ENCODE measurements around the gene ESPNL.

The ESPNL gene

GRCh38 chr2:238079874-238080327, 20.2 kb upstream of the ESPNL start:
- DNase-seq (ENCODE audit: low spot score) = no peak

DNA sequence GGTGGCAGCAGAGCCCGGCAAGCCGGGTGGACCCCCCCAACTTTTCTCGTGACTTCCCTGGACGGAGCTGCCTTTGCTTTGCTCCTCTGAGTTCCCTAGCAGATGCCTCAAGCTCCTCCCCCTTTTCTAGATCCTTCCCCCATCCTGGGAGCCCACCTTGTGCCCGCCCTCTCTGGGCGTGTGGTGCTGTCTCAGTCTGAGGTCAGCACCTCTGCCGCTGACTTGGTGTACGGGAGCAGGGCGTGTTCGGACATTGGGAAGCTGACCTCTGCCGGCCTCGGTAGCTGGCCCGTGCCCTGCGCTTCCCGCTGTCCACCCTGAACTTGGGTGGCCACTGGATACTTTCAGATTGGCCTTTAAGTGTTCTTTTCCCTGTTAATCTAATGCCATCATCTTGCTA, 19.6 kb upstream of the ESPNL start:
- DNase-seq (ENCODE audit: low spot score) = no peak

DNA sequence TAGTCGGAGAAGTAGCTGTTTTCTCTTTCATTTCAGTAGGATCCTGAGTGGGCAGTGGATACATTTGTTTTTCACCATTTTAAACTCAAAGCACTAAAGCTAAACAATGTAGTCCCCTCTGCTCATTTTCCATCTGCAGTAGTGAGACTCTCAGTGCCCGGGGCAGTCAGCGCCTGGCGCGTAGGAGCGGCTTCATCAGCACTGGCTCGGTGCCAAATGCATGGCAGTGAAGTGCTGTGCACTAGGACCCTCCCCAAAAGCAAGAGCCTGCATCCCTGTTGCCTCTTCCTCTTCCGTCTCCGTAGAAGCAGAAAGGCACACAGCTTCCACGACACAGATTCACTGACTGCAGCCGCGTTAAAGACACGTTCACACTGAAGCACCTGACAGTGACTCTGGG, 19.0 kb upstream of the ESPNL start:
- no peak for DNase-seq (ENCODE audit: low spot score)

- DNase-seq (ENCODE audit: low spot score) = no peak
Observed at GRCh38 chr2:238081561-238081960, 18.6 kb upstream of the ESPNL start.

GRCh38 chr2:238082151-238082550, 18.0 kb upstream of the ESPNL start:
- DNase-seq (ENCODE audit: low spot score) = no peak

DNA sequence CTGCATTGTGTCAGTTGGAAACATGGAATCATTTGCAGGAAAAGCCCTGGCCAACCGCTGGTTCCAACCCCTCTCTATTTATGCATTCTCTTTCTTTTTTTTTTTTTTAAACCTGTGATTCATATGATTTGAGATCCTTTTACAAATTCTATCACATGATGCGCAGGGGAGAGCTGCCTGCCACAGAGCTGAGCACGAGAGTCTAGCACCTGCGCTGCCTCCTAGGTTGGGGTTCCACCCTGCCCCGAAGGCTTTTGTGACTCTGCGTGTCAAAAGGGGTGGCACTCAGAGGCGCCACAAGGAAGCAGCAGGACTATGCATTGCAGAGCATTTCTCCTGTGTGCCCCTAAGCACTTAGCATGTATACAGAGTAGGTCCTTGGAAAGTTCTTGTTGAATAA, 17.3 kb upstream of the ESPNL start:
- DNase-seq (ENCODE audit: low spot score) = no peak

DNA sequence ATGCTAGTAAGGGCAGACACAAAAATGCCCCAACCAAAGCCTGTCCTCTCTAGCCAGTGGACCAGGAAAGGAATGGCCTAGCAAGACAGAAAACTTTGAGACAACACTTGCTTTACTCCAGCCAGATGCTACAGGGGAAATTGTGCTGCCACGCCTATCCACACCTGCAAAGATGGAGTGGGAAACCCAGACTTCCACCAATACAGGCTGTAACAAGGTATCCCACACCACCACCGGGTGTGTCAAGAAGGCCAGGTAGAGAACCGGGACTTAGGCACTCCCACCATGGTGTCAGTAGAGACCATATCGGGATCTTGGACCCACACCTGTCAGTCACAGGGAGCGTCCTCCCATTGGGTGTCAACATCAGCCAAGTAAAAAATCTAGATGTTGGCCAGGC, 16.2 kb upstream of the ESPNL start:
- no peak for DNase-seq (ENCODE audit: low spot score)

DNA sequence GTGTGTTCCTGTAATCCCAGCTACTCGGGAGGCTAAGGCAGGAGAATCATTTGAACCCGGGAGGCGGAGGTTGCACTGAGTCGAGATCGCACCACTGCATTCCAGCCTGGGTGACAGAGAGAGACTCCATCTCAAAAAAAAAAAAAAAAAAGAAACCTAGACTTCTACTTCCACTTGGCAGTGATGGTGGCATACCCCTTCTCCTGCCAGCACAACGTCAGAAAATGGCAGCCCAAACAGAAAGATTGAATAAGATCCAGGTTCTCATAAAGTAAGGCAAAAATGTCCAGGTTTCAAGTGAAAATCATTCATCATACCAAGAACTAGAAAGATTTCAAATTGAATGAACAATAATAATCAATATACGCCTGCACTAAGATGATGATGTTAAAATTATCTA, 15.4 kb upstream of the ESPNL start:
- DNase-seq (ENCODE audit: low spot score) = no peak

DNA sequence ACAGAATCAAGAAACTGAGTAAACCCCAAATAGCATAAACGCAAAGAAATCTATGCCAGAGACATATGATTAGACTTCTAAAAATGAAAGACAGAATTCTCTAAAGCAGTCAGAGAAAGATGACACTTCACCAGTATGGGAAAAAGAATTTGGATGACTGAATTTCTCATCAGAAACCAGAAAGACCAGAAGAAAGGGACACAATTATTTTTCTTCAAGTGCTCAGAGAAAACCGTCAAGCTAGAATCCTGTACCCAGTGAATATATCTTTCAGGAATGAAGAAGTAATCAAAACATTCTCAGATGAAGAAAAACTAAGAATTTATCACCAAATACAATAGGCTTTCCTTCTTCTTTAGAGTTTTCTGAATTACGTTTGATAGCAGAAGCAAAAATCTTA, 14.2 kb upstream of the ESPNL start:
- no peak for DNase-seq (ENCODE audit: low spot score)

DNA sequence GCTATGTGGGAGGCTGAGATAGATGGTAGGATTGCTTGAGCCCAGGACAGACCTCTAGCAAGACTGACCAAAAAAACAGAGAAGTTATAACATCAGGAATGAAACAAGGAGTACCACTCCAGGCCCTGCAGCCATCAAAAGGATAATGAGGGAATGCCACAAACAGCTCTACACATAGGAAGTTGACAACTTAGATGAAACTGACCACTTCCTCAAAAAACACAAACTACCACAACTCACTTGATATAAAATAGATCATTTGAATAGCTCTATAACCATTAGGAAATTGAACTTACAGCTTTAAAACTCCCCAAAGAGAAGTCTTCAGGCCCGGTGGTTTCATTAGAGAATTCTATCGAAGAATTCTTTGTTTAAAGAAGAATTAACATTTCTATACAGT, 12.9 kb upstream of the ESPNL start:
- no peak for DNase-seq (ENCODE audit: low spot score)

GRCh38 chr2:238090887-238091286, 9.3 kb upstream of the ESPNL start:
- no peak for DNase-seq (ENCODE audit: low spot score)

GRCh38 chr2:238091436-238092060, 8.6 kb upstream of the ESPNL start:
- no peak for DNase-seq (ENCODE audit: low spot score)

DNA sequence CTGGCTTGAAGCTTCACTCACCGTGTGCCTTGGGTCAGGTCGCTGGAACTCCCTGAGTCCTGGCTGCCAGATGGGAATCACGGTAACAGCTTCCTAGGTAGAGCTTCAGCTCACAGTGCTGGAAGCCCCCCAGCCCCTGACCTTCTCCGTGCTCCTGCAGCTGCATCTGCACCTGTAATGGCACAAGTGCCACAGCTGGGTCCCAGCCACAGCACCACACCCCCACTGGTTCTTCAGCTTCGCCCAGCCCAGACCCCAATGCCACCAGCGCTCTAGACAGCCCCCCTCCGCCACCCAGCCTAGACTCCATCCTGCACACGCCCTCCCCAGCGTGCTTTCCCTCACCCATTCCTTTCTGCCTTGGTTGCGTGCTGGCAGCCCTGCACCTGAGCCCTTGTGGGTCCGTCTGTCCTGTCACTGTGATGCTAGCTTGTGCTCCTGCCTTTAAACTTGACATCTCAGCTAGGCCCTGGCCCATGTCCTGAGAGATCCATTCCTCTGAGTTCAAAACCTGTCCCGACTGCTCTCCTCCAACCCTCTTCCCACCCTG, 7.6 kb upstream of the ESPNL start:
- no peak for DNase-seq (ENCODE audit: low spot score)

GRCh38 chr2:238093181-238094140, 6.7 kb upstream of the ESPNL start:
- no peak for DNase-seq (ENCODE audit: low spot score)

DNA sequence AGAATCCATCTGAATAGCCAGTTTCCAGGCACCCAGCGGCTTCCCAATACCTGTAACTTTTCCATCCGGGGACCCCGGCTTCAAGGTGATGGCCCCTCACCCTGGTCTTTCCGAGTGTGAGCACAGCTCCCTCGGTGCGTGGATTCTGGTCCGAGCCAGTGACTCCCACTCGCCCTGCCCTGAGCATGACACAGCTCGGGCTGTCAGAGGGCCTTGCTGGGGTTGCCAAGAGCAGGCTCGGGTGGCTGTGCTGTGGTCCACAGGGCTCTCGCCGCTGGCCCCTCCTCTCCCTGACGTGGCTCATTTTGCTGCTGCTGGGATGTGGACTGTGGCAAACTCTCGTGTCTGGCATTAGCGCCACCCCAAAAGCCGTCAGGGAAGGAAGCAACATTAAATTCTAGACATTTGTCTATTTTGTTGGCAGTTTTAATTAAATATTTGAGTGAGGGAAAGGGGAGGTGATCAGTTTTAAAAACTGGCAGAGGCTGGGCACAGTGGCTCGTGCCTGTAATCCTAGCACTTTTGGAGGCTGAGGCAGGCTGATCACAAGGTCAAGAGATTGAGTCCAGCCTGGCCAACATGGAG, 5.6 kb upstream of the ESPNL start:
- DNase-seq (ENCODE audit: low spot score) = no peak

DNA sequence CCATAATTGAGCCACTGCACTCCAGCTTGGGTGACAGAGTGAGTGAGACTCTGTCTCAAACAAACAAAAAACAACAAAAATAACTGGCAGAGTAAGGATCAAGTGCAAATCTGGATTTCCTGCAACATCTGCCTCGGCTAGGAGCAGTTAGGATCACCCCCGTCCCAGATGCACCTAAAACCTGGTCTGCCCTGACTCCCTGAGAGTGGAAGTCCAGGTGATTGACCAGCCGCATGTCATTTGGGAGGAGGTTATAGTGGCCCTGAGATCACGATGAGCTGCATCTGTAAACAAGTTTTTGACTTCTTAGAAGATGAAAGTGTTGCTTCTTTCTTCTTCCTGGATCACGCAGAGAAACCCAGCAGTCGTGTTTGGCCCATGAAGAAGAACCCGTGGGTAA, 5.0 kb upstream of the ESPNL start:
- DNase-seq (ENCODE audit: low spot score) = no peak

DNA sequence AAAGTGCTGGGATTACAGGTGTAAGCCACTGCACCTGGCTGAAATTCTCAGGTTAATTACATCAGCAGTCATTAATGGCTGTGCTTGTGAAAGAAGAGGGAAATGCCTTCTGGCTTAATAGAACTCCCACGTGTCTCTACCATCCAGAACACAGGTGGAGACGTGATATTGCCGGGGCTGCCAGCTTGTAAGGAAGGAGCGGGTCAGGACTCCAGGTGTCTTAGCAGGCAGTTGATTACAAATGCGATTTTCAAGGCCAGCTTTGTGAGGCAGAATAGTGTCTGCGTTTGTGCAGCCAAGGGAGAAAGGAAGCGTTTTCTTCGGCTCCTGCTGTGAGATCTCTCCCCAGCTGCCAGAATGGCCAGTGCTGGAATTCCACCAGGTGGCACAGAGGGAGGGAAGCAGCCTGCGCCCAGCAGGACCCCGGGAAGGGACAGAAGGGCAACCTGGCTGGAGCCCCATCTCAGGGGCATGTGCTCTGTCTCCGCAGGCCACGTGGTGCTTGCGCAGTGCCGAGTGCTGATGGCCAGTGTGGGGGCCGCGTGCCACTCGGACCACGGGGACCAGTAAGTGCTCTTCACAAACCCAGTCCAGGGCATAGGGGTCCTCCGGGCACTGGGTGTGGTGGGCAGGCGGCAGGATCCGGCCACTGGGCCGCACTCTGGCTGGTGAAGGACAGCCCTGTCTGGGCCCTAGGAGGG, 3.7 kb upstream of the ESPNL start:
- DNase-seq (ENCODE audit: low spot score) = no peak

DNA sequence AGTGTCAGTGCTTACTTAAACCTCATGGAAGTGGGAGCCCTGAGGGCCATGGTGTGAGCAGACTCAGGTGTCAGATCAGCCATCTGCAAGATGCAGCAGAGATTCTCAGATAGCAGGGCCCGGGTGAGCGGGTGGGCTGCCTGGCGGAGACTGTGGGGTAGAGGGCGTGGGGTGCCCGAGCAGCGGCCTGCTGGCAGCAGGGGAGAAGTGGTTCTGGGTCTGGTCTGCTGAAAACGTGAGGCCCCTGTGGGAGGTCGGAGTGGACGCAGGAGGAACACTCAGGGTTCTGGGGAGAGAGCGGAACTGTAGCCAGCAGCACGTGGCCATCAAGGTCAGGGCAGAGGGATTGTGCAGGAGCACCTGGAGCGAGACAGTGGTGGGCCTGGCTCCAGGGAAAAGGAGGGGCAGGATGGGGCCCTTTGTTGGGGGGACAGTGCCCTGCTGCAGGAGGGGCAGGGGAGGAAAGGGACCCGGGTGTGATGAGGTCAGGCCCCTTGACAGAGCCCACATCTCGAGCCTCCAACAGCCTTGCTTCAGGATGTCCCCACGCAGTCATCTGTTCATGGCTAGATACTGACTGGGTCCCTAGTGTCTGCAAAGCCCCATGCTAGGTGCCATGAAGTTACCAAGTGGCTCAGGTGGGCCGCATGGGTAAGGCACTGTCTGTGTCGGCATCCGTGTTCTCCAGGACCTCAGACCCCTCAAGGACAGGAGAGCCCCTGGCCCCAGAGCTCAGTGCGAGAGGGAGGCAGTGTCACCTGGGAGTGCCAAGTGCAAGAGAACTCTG, 2.7 kb upstream of the ESPNL start:
- no peak for DNase-seq (ENCODE audit: low spot score)

- DNase-seq (ENCODE audit: low spot score) = peak; percentile 86
Observed at GRCh38 chr2:238097988-238098871, 1.9 kb upstream of the ESPNL start.
